H1 (cell line): ENCODE data around the gene PLIN1. TPM values are rescaled to one million over a fixed set of nuclear protein-coding genes. Genes with fewer than 3 reads are reported as not detected.

Source experiments
- GABPA ChIP-seq: IDR thresholded peaks from 2 replicates; pipeline ENCODE4 v1.6.1; 2011; ENCODE audit warnings: mild to moderate bottlenecking, low read length, moderate library complexity, borderline replicate concordance; ENCODE audit not compliant: insufficient read depth
- USF2 ChIP-seq: IDR thresholded peaks from 2 replicates; pipeline ENCODE4 v1.6.1; 2011; ENCODE audit warnings: low read length, improper control_type of control experiment
- polyA plus RNA-seq, 7 experiments: library from polyadenylated mRNA; depleted of rRNA in 3 of 7; stranded (reverse) in 5 of 7; unstranded in 2 of 7; fragments of >200 nt in 5 of 7; fragments of 200-250 nt in 2 of 7; gene quantifications; 1 replicate in 5 of 7; 2 replicates in 1 of 7; 4 replicates in 1 of 7; pipeline versions ENCODE4 v1.2.1 to v1.2.3, GENCODE V29; 2011 to 2013; ENCODE audit warnings: missing spikeins in 2 of 7, mixed read lengths in 2 of 7
- total RNA-seq: library from RNA; stranded (reverse); fragmentation: NEBNext Ultra II Directional; extraction: Animal tissue kit (Norgen Biotek cat#: 25700); gene quantifications from 2 replicates; pipeline ENCODE4 v1.2.1, GENCODE V29; 2021
- TF ChIP-seq, protein P1 (sequence below): fragments of 300-600 bp; sonication (generic); IDR thresholded peaks from 2 replicates; pipeline ENCODE4 v1.7.1; 2012; ENCODE audit warnings: low read length, moderate library complexity, mild to moderate bottlenecking, inconsistent platforms; ENCODE audit not compliant: insufficient replicate concordance

Gene PLIN1
- total and polyA plus RNA-seq, 2 of the 8 experiments (the other 6 are each of a cell fraction or from before 2014, with no cell fraction given) = 0.33 TPM; not detected in 1

DNA sequence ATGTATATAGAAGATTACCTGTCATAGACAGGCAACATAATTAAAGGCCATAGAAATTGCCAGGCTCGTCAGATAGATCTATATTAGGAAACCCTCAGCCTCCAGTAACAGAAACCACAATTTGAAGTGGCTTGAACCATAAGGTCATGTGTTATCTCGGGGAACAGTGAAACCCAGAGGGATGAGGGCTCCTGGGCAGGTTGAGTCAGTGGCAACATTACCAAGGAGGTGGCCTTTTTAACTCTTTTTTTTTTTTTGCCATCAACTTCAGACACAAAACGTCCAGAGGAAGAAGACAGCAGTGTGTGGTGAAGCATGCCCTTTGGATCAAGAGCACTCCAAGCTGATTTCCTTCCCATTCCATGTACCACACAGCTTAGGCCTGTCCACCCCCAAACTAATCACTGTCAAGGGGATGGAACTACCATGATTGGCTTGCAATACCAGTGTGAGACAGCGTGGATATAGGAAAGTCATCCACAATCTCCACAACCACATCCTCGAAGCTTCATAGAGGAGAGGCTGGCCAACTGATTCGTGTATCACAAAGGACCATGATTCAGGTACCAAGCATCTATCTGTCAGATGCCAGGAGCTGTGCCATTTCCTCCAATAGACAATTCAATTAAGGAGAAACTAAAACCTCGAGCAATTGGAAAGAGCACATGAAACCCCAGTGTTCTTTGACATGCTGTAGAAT lies 22.9 kb downstream of the PLIN1 start (continued):
- TF ChIP-seq, protein P1, sequence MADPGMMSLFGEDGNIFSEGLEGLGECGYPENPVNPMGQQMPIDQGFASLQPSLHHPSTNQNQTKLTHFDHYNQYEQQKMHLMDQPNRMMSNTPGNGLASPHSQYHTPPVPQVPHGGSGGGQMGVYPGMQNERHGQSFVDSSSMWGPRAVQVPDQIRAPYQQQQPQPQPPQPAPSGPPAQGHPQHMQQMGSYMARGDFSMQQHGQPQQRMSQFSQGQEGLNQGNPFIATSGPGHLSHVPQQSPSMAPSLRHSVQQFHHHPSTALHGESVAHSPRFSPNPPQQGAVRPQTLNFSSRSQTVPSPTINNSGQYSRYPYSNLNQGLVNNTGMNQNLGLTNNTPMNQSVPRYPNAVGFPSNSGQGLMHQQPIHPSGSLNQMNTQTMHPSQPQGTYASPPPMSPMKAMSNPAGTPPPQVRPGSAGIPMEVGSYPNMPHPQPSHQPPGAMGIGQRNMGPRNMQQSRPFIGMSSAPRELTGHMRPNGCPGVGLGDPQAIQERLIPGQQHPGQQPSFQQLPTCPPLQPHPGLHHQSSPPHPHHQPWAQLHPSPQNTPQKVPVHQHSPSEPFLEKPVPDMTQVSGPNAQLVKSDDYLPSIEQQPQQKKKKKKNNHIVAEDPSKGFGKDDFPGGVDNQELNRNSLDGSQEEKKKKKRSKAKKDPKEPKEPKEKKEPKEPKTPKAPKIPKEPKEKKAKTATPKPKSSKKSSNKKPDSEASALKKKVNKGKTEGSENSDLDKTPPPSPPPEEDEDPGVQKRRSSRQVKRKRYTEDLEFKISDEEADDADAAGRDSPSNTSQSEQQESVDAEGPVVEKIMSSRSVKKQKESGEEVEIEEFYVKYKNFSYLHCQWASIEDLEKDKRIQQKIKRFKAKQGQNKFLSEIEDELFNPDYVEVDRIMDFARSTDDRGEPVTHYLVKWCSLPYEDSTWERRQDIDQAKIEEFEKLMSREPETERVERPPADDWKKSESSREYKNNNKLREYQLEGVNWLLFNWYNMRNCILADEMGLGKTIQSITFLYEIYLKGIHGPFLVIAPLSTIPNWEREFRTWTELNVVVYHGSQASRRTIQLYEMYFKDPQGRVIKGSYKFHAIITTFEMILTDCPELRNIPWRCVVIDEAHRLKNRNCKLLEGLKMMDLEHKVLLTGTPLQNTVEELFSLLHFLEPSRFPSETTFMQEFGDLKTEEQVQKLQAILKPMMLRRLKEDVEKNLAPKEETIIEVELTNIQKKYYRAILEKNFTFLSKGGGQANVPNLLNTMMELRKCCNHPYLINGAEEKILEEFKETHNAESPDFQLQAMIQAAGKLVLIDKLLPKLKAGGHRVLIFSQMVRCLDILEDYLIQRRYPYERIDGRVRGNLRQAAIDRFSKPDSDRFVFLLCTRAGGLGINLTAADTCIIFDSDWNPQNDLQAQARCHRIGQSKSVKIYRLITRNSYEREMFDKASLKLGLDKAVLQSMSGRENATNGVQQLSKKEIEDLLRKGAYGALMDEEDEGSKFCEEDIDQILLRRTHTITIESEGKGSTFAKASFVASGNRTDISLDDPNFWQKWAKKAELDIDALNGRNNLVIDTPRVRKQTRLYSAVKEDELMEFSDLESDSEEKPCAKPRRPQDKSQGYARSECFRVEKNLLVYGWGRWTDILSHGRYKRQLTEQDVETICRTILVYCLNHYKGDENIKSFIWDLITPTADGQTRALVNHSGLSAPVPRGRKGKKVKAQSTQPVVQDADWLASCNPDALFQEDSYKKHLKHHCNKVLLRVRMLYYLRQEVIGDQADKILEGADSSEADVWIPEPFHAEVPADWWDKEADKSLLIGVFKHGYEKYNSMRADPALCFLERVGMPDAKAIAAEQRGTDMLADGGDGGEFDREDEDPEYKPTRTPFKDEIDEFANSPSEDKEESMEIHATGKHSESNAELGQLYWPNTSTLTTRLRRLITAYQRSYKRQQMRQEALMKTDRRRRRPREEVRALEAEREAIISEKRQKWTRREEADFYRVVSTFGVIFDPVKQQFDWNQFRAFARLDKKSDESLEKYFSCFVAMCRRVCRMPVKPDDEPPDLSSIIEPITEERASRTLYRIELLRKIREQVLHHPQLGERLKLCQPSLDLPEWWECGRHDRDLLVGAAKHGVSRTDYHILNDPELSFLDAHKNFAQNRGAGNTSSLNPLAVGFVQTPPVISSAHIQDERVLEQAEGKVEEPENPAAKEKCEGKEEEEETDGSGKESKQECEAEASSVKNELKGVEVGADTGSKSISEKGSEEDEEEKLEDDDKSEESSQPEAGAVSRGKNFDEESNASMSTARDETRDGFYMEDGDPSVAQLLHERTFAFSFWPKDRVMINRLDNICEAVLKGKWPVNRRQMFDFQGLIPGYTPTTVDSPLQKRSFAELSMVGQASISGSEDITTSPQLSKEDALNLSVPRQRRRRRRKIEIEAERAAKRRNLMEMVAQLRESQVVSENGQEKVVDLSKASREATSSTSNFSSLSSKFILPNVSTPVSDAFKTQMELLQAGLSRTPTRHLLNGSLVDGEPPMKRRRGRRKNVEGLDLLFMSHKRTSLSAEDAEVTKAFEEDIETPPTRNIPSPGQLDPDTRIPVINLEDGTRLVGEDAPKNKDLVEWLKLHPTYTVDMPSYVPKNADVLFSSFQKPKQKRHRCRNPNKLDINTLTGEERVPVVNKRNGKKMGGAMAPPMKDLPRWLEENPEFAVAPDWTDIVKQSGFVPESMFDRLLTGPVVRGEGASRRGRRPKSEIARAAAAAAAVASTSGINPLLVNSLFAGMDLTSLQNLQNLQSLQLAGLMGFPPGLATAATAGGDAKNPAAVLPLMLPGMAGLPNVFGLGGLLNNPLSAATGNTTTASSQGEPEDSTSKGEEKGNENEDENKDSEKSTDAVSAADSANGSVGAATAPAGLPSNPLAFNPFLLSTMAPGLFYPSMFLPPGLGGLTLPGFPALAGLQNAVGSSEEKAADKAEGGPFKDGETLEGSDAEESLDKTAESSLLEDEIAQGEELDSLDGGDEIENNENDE = no peak
- TF ChIP-seq USF2 = no peak
- no peak for TF ChIP-seq GABPA
